GM12878 (cell line): ENCODE measurements around the gene LMAN2. TPM values are rescaled to one million over a fixed set of nuclear protein-coding genes. Genes with fewer than 3 reads are reported as not detected.

ENCODE experiments used
- BCL3 ChIP-seq: IDR thresholded peaks from 2 replicates; pipeline ENCODE4 v1.6.1; 2011; ENCODE audit warnings: borderline replicate concordance, low read depth, mild to moderate bottlenecking, moderate library complexity, low read length; ENCODE audit not compliant: insufficient read depth, poor library complexity, severe bottlenecking
- BMI1 ChIP-seq: fragments of 450-650 bp; IDR thresholded peaks from 2 replicates; pipeline ENCODE4 v1.6.1; 2016; ENCODE audit warnings: mild to moderate bottlenecking, moderate library complexity, borderline replicate concordance
- CREM ChIP-seq: IDR thresholded peaks from 2 replicates; pipeline ENCODE4 v1.6.1; 2014; ENCODE audit warnings: antibody characterized with exemption, low read depth
- EZH2 ChIP-seq: IDR thresholded peaks from 2 replicates; pipeline ENCODE4 v1.6.1; 2012; ENCODE audit warnings: low read depth, mild to moderate bottlenecking, control low read depth, inconsistent platforms, low read length, borderline replicate concordance; ENCODE audit not compliant: control insufficient read depth
- FOXM1 ChIP-seq: IDR thresholded peaks from 2 replicates; pipeline ENCODE4 v1.6.1; 2012; ENCODE audit warnings: low read depth, mild to moderate bottlenecking, inconsistent platforms, low read length, moderate library complexity
- GATAD2B ChIP-seq: fragments of 450-650 bp; conservative IDR thresholded peaks from 2 replicates; pipeline ENCODE4 v1.6.1; 2017; ENCODE audit warnings: low read depth, mild to moderate bottlenecking, moderate library complexity
- HDGF ChIP-seq: fragments of 450-650 bp; IDR thresholded peaks from 2 replicates; pipeline ENCODE4 v1.6.1; 2016; ENCODE audit warnings: antibody characterized with exemption
- NBN ChIP-seq: fragments of 450-650 bp; IDR thresholded peaks from 2 replicates; pipeline ENCODE4 v1.6.1; 2016
- NR2C1 ChIP-seq: fragments of 450-650 bp; IDR thresholded peaks from 2 replicates; pipeline ENCODE4 v1.6.1; 2017; ENCODE audit warnings: antibody characterized with exemption, mild to moderate bottlenecking, moderate library complexity
- PAX5 ChIP-seq: IDR thresholded peaks from 2 replicates; pipeline ENCODE4 v1.6.1; 2011; ENCODE audit warnings: low read depth, low read length, borderline replicate concordance
- PAX8 ChIP-seq: fragments of 450-650 bp; IDR thresholded peaks from 2 replicates; pipeline ENCODE4 v1.6.1; 2017; ENCODE audit warnings: mild to moderate bottlenecking, moderate library complexity
- PML ChIP-seq: IDR thresholded peaks from 2 replicates; pipeline ENCODE4 v1.6.1; 2012; ENCODE audit warnings: low read length, inconsistent platforms
- PRDM15 ChIP-seq: fragments of 450-650 bp; formaldehyde crosslinking; IDR thresholded peaks from 2 replicates; pipeline ENCODE4 v1.4.0; 2020; ENCODE audit warnings: mild to moderate bottlenecking, moderate library complexity
- SKIL ChIP-seq: fragments of 450-650 bp; IDR thresholded peaks from 2 replicates; pipeline ENCODE4 v1.6.1; 2017; ENCODE audit warnings: mild to moderate bottlenecking, low read depth, inconsistent platforms; ENCODE audit not compliant: poor library complexity, severe bottlenecking
- SP1 ChIP-seq: IDR thresholded peaks from one replicate; pipeline ENCODE4 v1.6.1; 2011; ENCODE audit warnings: low read depth, low read length
- TCF7 ChIP-seq: IDR thresholded peaks from 2 replicates; pipeline ENCODE4 v1.6.1; 2014; ENCODE audit warnings: antibody characterized with exemption, borderline replicate concordance
- ZBED1 ChIP-seq: IDR thresholded peaks from 2 replicates; pipeline ENCODE4 v1.6.1; 2016; ENCODE audit warnings: borderline replicate concordance
- ZNF217 ChIP-seq: fragments of 450-650 bp; IDR thresholded peaks from 2 replicates; pipeline ENCODE4 v1.6.1; 2017; ENCODE audit warnings: antibody characterized with exemption, mild to moderate bottlenecking
- ZNF687 ChIP-seq: fragments of 450-650 bp; IDR thresholded peaks from 2 replicates; pipeline ENCODE4 v1.6.1; 2017; ENCODE audit warnings: mild to moderate bottlenecking, moderate library complexity
- polyA plus RNA-seq, 11 experiments: library from polyadenylated mRNA; depleted of rRNA in 4 of 11; unstranded in 6 of 11; stranded (reverse) in 5 of 11; fragments of >200 nt; fragmentation: Nextera tagmentation in 4 of 11; fragmentation: Illumina TruSeq in 1 of 11; extraction: Ambion mirVana in 4 of 11; extraction: Trizol in 1 of 11; gene quantifications; 1 replicate in 1 of 11; 2 replicates in 10 of 11; pipeline versions ENCODE4 v1.2.1 to v1.2.3, GENCODE V29; 2011 to 2016; ENCODE audit warnings: inconsistent platforms in 2 of 11, missing spikeins in 2 of 11, low read depth in 1 of 11
- total RNA-seq, 4 experiments: library from RNA; depleted of rRNA in 3 of 4; stranded (reverse); fragments of >200 nt in 3 of 4; fragmentation: Illumina TruSeq in 1 of 4; extraction: Trizol in 1 of 4; gene quantifications; 2 replicates each; pipeline versions ENCODE4 v1.2.1 to v1.2.3, GENCODE V29; 2013 to 2021

Gene LMAN2
- total and polyA plus RNA-seq, 10 of the 15 experiments (the other 5 are each of a cell fraction or from before 2014, with no cell fraction given) = 2.4 to 264 (median 147) TPM

- TF ChIP-seq SKIL (peak; percentile 64), GATAD2B (peak; percentile 40), HDGF (peak; percentile 60; the same call in 1 of the 2 replicates), PAX5 (peak; percentile 53; the same call in 1 of the 2 replicates), ZNF687 (no peak), CREM (peak; percentile 76), FOXM1 (no peak), ZNF217 (peak; percentile 31; the same call in 1 of the 2 replicates), NR2C1 (no peak), TCF7 (no peak), EZH2 (no peak), PAX8 (no peak), PRDM15 (CRISPR knock-in tag) (no peak), BCL3 (peak; percentile 89), ZBED1 (0 out of 2 replicates have a peak, but pooled peaks have one; percentile 34), PML (no peak), NBN (peak; percentile 80; the same call in 1 of the 2 replicates), SP1 (peak; percentile 67), BMI1 (no peak)
Observed at GRCh38 chr5:177364159-177364962, 12.9 kb upstream of the LMAN2 start (continued).
